SK-N-SH treated with all-trans-retinoic acid at 6 μM for 48 hours (cell line): ENCODE measurements around the gene DNAJC25.

Experiments used
- ARNTL ChIP-seq: fragments of 450-650 bp; formaldehyde crosslinking; IDR thresholded peaks from 2 replicates; pipeline ENCODE4 v1.5.0; 2020; ENCODE audit warnings: low read depth, mild to moderate bottlenecking, moderate library complexity, borderline replicate concordance
- CSRNP3 ChIP-seq: fragments of 250-450 bp; sonication (Bioruptor Pico); IDR thresholded peaks from 2 replicates; pipeline ENCODE4 v1.5.1; 2021; ENCODE audit warnings: mild to moderate bottlenecking, moderate library complexity
- ESRRG ChIP-seq: fragments of 250-450 bp; sonication (Bioruptor Pico); IDR thresholded peaks from 2 replicates; pipeline ENCODE4 v1.6.1; 2021; ENCODE audit warnings: mild to moderate bottlenecking
- ISL1 ChIP-seq: fragments of 250-450 bp; sonication (Bioruptor Pico); IDR thresholded peaks from 2 replicates; pipeline ENCODE4 v2.1.2; 2022; ENCODE audit warnings: mild to moderate bottlenecking, moderate library complexity
- OSR1 ChIP-seq: fragments of 250-450 bp; sonication (Bioruptor Pico); IDR thresholded peaks from 2 replicates; pipeline ENCODE4 v1.8.0; 2022; ENCODE audit warnings: moderate library complexity, mild to moderate bottlenecking, inconsistent platforms
- SNAI2 ChIP-seq: fragments of 250-450 bp; sonication (Bioruptor Pico); IDR thresholded peaks from 2 replicates; pipeline ENCODE4 v1.5.0; 2020; ENCODE audit warnings: mild to moderate bottlenecking, moderate library complexity
- TOX ChIP-seq: fragments of 250-450 bp; sonication (Bioruptor Pico); IDR thresholded peaks from 2 replicates; pipeline ENCODE4 v1.8.0; 2021; ENCODE audit warnings: mild to moderate bottlenecking, moderate library complexity, borderline replicate concordance
- ZC3H10 ChIP-seq: fragments of 250-450 bp; sonication (Bioruptor Pico); IDR thresholded peaks from 2 replicates; pipeline ENCODE4 v1.5.1; 2021; ENCODE audit warnings: mild to moderate bottlenecking, moderate library complexity
- ZFP3 ChIP-seq: fragments of 250-450 bp; sonication (Bioruptor Pico); IDR thresholded peaks from 2 replicates; pipeline ENCODE4 v1.5.0; 2020; ENCODE audit warnings: mild to moderate bottlenecking, moderate library complexity
- ZFP30 ChIP-seq: fragments of 450-650 bp; formaldehyde crosslinking; IDR thresholded peaks from 2 replicates; pipeline ENCODE4 v1.5.0; 2022; ENCODE audit warnings: mild to moderate bottlenecking, moderate library complexity

GRCh38 chr9:111610149-111610548 lies 21.0 kb upstream of the DNAJC25 start:
- no peak for TF ChIP-seq ESRRG
- TF ChIP-seq TOX (CRISPR knock-in tag): no peak
- no peak for TF ChIP-seq ZFP3 (CRISPR knock-in tag)
- no peak for TF ChIP-seq ZFP30 (CRISPR knock-in tag)
- TF ChIP-seq ISL1 (CRISPR knock-in tag): no peak
- no peak for TF ChIP-seq ZC3H10 (CRISPR knock-in tag)
- no peak for TF ChIP-seq OSR1
- no peak for TF ChIP-seq ARNTL (CRISPR knock-in tag)
- no peak for TF ChIP-seq SNAI2 (CRISPR knock-in tag)
- no peak for TF ChIP-seq CSRNP3 (CRISPR knock-in tag)
